Testis (tissue), 2 donors: ENCODE measurements around the gene YIF1A.

ENCODE experiments used
- CTCF ChIP-seq, 3 experiments: fragments of 450-650 bp in 2 of 3; fragments of 200-600 bp in 1 of 3; sonication (generic) in 1 of 3; IDR thresholded peaks; one replicate each; pipeline ENCODE4 v1.5.1; 2016 to 2019; ENCODE audit warnings: antibody characterized with exemption in 3 of 3, mild to moderate bottlenecking in 2 of 3, moderate library complexity in 1 of 3
- POLR2A ChIP-seq: fragments of 450-650 bp; IDR thresholded peaks from one replicate; pipeline ENCODE4 v1.6.1; 2017; ENCODE audit warnings: antibody characterized with exemption, mild to moderate bottlenecking, moderate library complexity

GRCh38 chr11:66284526-66285078 is 4.3 kb downstream of the YIF1A start:
- TF ChIP-seq CTCF (IDR thresholded peaks at IDR 0.05) (no peak), POLR2A (no peak)
